ENCODE results near the gene MPV17L2. TPM values are rescaled to one million over a fixed set of nuclear protein-coding genes. Genes with fewer than 3 reads are reported as not detected.

The MPV17L2 gene
- 10 to 100 TPM in 3 of 4 donors, 1 to 10 TPM in 1; 5.2 to 19.7 (median 11.1) TPM for total RNA-seq

DNA sequence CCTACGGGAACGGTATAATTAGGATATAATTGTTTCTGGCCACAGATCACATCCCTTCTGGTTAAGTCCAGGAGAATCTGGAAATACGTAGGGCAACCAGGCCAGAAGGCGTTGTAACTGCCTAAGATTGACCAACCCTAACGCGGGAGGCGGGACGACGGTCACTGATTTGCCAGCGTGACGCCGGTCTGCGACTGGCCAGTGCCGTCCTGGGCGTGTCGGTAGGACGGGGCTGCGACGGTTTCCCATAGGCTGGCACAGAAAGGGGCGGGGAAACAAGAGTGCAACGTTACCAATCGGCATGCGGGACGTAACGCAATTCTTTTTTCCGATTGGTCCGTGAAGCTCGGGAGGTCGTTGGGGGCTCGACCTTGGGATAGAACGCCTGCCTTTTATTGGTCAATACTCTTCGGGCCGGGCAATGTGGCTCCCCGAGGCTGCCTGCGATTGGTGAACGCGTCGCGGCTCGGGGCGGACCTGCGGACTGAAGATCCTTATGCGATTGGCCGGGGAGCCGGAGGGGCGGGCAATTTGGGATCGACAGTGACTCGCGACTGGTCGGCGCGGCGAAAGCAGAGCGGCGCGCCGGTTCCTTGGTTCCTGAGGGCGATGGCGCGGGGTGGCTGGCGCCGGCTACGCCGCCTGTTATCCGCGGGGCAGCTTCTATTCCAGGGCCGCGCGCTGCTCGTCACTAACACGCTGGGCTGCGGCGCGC, at the start of gene MPV17L2:
Gene MPV17L2, plus strand, starts transcription at position 546 of the 715 bp plus-strand sequence. Its CDS starts 64 bp downstream, at position 610.
- Histone ChIP-seq H3K4me3 (peak within 1 kb of the TSS; percentile 80 to 97), H3K4me1 (peaks cover 0 to 12% of the 10 kb centered on the region in 2 donors), H3K9me3 (no peaks in the 10 kb centered on the region), H3K27me3 (no peaks in the 10 kb centered on the region), H3K27ac (peak within 1 kb of the TSS; percentile 97 to 99), H3K36me3 (no peaks in the 10 kb centered on the region)
- TF ChIP-seq POLR2A (IDR thresholded peaks at IDR 0.05) = peak; percentile 87 to 91
- TF ChIP-seq, protein P1, sequence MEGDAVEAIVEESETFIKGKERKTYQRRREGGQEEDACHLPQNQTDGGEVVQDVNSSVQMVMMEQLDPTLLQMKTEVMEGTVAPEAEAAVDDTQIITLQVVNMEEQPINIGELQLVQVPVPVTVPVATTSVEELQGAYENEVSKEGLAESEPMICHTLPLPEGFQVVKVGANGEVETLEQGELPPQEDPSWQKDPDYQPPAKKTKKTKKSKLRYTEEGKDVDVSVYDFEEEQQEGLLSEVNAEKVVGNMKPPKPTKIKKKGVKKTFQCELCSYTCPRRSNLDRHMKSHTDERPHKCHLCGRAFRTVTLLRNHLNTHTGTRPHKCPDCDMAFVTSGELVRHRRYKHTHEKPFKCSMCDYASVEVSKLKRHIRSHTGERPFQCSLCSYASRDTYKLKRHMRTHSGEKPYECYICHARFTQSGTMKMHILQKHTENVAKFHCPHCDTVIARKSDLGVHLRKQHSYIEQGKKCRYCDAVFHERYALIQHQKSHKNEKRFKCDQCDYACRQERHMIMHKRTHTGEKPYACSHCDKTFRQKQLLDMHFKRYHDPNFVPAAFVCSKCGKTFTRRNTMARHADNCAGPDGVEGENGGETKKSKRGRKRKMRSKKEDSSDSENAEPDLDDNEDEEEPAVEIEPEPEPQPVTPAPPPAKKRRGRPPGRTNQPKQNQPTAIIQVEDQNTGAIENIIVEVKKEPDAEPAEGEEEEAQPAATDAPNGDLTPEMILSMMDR (IDR thresholded peaks at IDR 0.05) = peak in 1 of 4 experiments; percentile 39
- DNase-seq = peak; percentile 99 to 100
- intact Hi-C loops (cut with DNase I; ENCODE audit: low total_unique reads) = no loop called here

- no peak overlapping the region for H3K27ac ChIP-seq
Measured at GRCh38 chr19:18143902-18144301, 49.1 kb upstream of the MPV17L2 start.

DNA sequence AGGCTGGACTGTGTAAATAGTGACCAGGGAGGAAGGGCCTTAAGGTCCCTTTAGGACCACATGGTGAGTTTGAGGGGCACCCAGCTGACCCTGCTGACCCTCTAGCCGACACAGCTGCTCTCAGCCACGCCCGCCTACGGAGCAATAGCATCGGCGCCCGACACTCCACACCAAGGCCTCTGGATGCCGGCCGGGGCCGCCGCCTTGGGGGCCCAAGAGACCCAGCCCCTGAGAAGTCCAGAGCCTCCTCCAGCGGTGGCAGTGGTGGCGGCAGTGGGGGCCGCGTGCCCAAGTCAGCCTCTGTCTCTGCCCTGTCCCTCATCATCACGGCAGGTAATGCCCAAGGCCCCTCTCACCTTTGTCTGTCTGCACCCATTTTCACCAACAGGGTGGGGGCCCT, 48.7 kb upstream of the MPV17L2 start:
- Histone ChIP-seq H3K9me3 (no peaks in the 10 kb centered on the region), H3K27me3 (no peaks in the 10 kb centered on the region), H3K27ac (no peak overlapping the region), H3K4me3 (no peak overlapping the region), H3K4me1 (no peaks in the 10 kb centered on the region), H3K36me3 (no peaks in the 10 kb centered on the region)
- TF ChIP-seq POLR2A (IDR thresholded peaks at IDR 0.05) = no peak
- TF ChIP-seq, protein P1 (IDR thresholded peaks at IDR 0.05) = no peak
- DNase-seq = no peak
- intact Hi-C loops (cut with DNase I; ENCODE audit: low total_unique reads) = no loop called here

More at GRCh38 chr19:18143902-18144301, 49.1 kb upstream of the MPV17L2 start:
- Histone ChIP-seq H3K9me3 (no peaks in the 10 kb centered on the region), H3K4me1 (no peaks in the 10 kb centered on the region), H3K36me3 (no peaks in the 10 kb centered on the region), H3K4me3 (no peak overlapping the region), H3K27me3 (no peaks in the 10 kb centered on the region)
- intact Hi-C loops (cut with DNase I; ENCODE audit: low total_unique reads) = no loop called here
- no peak for DNase-seq
- no peak for TF ChIP-seq POLR2A (IDR thresholded peaks at IDR 0.05)
- TF ChIP-seq, protein P1 (IDR thresholded peaks at IDR 0.05) = no peak

DNA sequence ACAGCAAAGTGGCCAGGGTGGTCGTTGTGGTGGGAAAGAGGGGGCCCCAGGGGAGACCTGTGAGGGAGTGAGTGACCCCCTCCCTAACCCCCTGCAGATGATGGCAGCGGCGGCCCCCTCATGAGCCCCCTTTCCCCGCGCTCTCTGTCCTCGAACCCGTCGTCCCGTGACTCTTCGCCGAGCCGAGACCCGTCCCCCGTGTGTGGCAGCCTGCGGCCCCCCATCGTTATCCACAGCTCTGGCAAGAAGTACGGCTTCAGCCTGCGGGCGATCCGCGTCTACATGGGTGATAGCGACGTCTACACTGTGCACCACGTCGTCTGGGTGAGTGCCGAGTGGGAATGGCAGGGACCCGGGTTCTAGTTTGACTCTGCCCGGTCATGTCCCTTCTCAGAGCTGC, 48.1 kb upstream of the MPV17L2 start:
- H3K9me3 ChIP-seq = no peaks in the 10 kb centered on the region
- no peaks in the 10 kb centered on the region for H3K4me1 ChIP-seq
- no peaks in the 10 kb centered on the region for H3K36me3 ChIP-seq
- no peak overlapping the region for H3K27ac ChIP-seq
- TF ChIP-seq POLR2A (IDR thresholded peaks at IDR 0.05) = no peak
- TF ChIP-seq, protein P1 (IDR thresholded peaks at IDR 0.05) = no peak
- no peaks in the 10 kb centered on the region for H3K27me3 ChIP-seq
- no peak overlapping the region for H3K4me3 ChIP-seq
- intact Hi-C loops (cut with DNase I; ENCODE audit: low total_unique reads) = no loop called here
- DNase-seq = no peak

- Histone ChIP-seq H3K27me3 (no peaks in the 10 kb centered on the region), H3K9me3 (no peaks in the 10 kb centered on the region), H3K27ac (no peak overlapping the region), H3K36me3 (no peaks in the 10 kb centered on the region), H3K4me1 (no peaks in the 10 kb centered on the region), H3K4me3 (no peak overlapping the region)
- DNase-seq = no peak
- intact Hi-C loops (cut with DNase I; ENCODE audit: low total_unique reads) = no loop called here
- TF ChIP-seq, protein P1 (IDR thresholded peaks at IDR 0.05) = no peak
- TF ChIP-seq POLR2A (IDR thresholded peaks at IDR 0.05) = no peak
Measured at GRCh38 chr19:18145391-18145999, 47.5 kb upstream of the MPV17L2 start.

Measured in uterus (tissue), 4 donors.